K562 (cell line): ENCODE results near the gene MAST3. TPM values are rescaled to one million over a fixed set of nuclear protein-coding genes. Genes with fewer than 3 reads are reported as not detected.

Experiments
- ATAC-seq: fragments of 200-7000 bp; cut with Tn5 transposase; 3 replicates; pipeline ENCODE4 v1.9.1; 2020; ENCODE audit warnings: moderate library complexity
- BruUV-seq: library from RNA; stranded (reverse); fragments of 400-500 nt; replicated peaks from 2 replicates; lab custom pipeline; 2021; lab: Mats Ljungman, UMichigan
- CTCF ChIA-PET: fragments of 300-600 bp; formaldehyde crosslinking; extraction: SDS; loops from one replicate; lab custom pipeline; 2021; ENCODE audit warnings: low intra/inter-chr PET ratio; lab: Yijun Ruan, JAX
- POLR2A ChIA-PET: fragments of 300-600, 350-650 bp; sonication (Branson Sonifier 250); formaldehyde crosslinking; extraction: SDS; loops from one replicate; lab custom pipeline; 2021; ENCODE audit warnings: antibody characterized with exemption, inconsistent platforms; lab: Yijun Ruan, JAX
- DNase-seq, 4 experiments: peaks; one replicate each; pipeline versions ENCODE4 v3.0.0 to v3.0.0-alpha.2; 2011 to 2018; ENCODE audit warnings: low spot score in 3 of 4, mixed read lengths in 3 of 4; ENCODE audit errors: extremely low read depth in 1 of 4
- FAIRE-seq: peaks from 2 replicates; lab custom pipeline; 2011; peaks lifted over from hg19 to GRCh38; lab: Jason Lieb, UNC
- H2AFZ ChIP-seq: 2 replicates; pipeline ENCODE4 v1.6.0; 2011; ENCODE audit warnings: low read depth, low read length, control low read depth, inconsistent platforms
- H3K27ac ChIP-seq: fragments of 200-600 bp; 3 replicates; pipeline ENCODE4 v1.8.0; 2011; ENCODE audit warnings: low read depth, mild to moderate bottlenecking, control low read depth, inconsistent platforms, low read length, moderate library complexity, mixed read lengths; ENCODE audit errors: extremely low read depth
- H3K27me3 ChIP-seq, 2 experiments: fragments of 300-600 bp in 1 of 2; 2 replicates in 1 of 2; 3 replicates in 1 of 2; pipeline versions ENCODE4 v1.6.0 to v1.8.0; 2011; ENCODE audit warnings: inconsistent platforms in 2 of 2, low read length in 2 of 2, mild to moderate bottlenecking in 1 of 2, mixed read lengths in 1 of 2, moderate library complexity in 1 of 2; ENCODE audit not compliant: control insufficient read depth in 2 of 2, insufficient read depth in 2 of 2
- H3K36me3 ChIP-seq: fragments of 300-600 bp; 3 replicates; pipeline ENCODE4 v1.8.0; 2011; ENCODE audit warnings: mild to moderate bottlenecking, low read length, inconsistent platforms; ENCODE audit not compliant: control insufficient read depth, insufficient read depth
- H3K4me1 ChIP-seq, 2 experiments: fragments of 200-600 bp in 1 of 2; replicated peaks in 1 of 2; 2 replicates in 1 of 2; 3 replicates in 1 of 2; pipeline versions ENCODE4 v1.5.1 to v1.8.0; 2011; ENCODE audit warnings: inconsistent platforms in 2 of 2, low read length in 2 of 2, mild to moderate bottlenecking in 1 of 2, mixed read lengths in 1 of 2, moderate library complexity in 1 of 2; ENCODE audit not compliant: control insufficient read depth in 2 of 2, insufficient read depth in 2 of 2
- H3K4me2 ChIP-seq: 2 replicates; pipeline ENCODE4 v1.6.1; 2011; ENCODE audit warnings: low read length, control low read depth, inconsistent platforms, mixed read lengths; ENCODE audit not compliant: insufficient read depth
- H3K4me3 ChIP-seq: fragments of 200-600 bp; sonication (generic), shearing (Covaris generic); 2 replicates; pipeline ENCODE4 v1.5.1; 2016; ENCODE audit warnings: control low read depth, inconsistent platforms
- H3K79me2 ChIP-seq: fragments of 200-600 bp; 3 replicates; pipeline ENCODE4 v1.8.0; 2011; ENCODE audit warnings: low read length, inconsistent platforms; ENCODE audit not compliant: control insufficient read depth, insufficient read depth
- H3K9ac ChIP-seq, 2 experiments: 2 replicates each; pipeline versions ENCODE4 v1.6.0 to v1.6.1; 2011; ENCODE audit warnings: low read depth in 2 of 2, low read length in 2 of 2, control low read depth in 1 of 2, inconsistent platforms in 1 of 2, mild to moderate bottlenecking in 1 of 2, mixed read lengths in 1 of 2; ENCODE audit not compliant: insufficient read depth in 1 of 2
- H3K9me1 ChIP-seq: one replicate; pipeline ENCODE4 v1.6.0; 2011; ENCODE audit warnings: inconsistent platforms, mild to moderate bottlenecking, low read length, moderate library complexity; ENCODE audit not compliant: control insufficient read depth, insufficient read depth
- H3K9me3 ChIP-seq: replicated peaks from 2 replicates; pipeline ENCODE4 v1.5.1; 2011; ENCODE audit warnings: low read depth, low read length, inconsistent platforms; ENCODE audit not compliant: control insufficient read depth, insufficient read depth
- H4K20me1 ChIP-seq: replicated peaks from 2 replicates; pipeline ENCODE4 v1.6.1; 2011; ENCODE audit warnings: low read length, inconsistent platforms, mixed read lengths; ENCODE audit not compliant: control insufficient read depth, insufficient read depth
- BCLAF1 ChIP-seq, 2 experiments: fragments of 450-650 bp in 1 of 2; IDR thresholded peaks; 2 replicates each; pipeline ENCODE4 v1.6.1; 2011 to 2017; ENCODE audit warnings: low read depth in 2 of 2, antibody characterized with exemption in 1 of 2, borderline replicate concordance in 1 of 2, low read length in 1 of 2, mild to moderate bottlenecking in 1 of 2, mixed read lengths in 1 of 2; ENCODE audit not compliant: control insufficient read depth in 1 of 2
- CBX3 ChIP-seq, 2 experiments: IDR thresholded peaks; 1 replicate in 1 of 2; 2 replicates in 1 of 2; pipeline ENCODE4 v1.6.1; 2012; ENCODE audit warnings: inconsistent platforms in 2 of 2, low read length in 2 of 2, borderline replicate concordance in 1 of 2, control low read depth in 1 of 2
- DPF2 ChIP-seq: fragments of 450-650 bp; IDR thresholded peaks from 2 replicates; pipeline ENCODE4 v1.6.1; 2016
- E4F1 ChIP-seq: fragments of 250-450 bp; sonication (Bioruptor Pico); IDR thresholded peaks from 2 replicates; pipeline ENCODE4 v1.5.0; 2021; ENCODE audit warnings: mild to moderate bottlenecking, borderline replicate concordance
- FOXK2 ChIP-seq, 2 experiments: fragments of 450-650 bp; IDR thresholded peaks in 1 of 2; conservative IDR thresholded peaks in 1 of 2; 2 replicates each; pipeline ENCODE4 v1.6.1; 2016; ENCODE audit warnings: low read depth in 2 of 2, mild to moderate bottlenecking in 1 of 2
- HMGN3 ChIP-seq: IDR thresholded peaks from 2 replicates; pipeline ENCODE4 v1.6.1; 2011; ENCODE audit warnings: borderline replicate concordance, low read depth, mild to moderate bottlenecking, mixed read lengths, low read length; ENCODE audit not compliant: insufficient read length; ENCODE audit errors: extremely low read depth
- RBM25 ChIP-seq: fragments of 200-400 bp; formaldehyde crosslinking; IDR thresholded peaks from 2 replicates; pipeline ENCODE4 v1.6.1; 2018; ENCODE audit warnings: low read length, low read depth, moderate library complexity; ENCODE audit not compliant: severe bottlenecking
- SNRNP70 ChIP-seq: fragments of 200-400 bp; formaldehyde crosslinking; optimal IDR thresholded peaks from 2 replicates; pipeline ENCODE3; 2017; ENCODE audit warnings: low read depth, low read length
- SUPT5H ChIP-seq: fragments of 450-650 bp; IDR thresholded peaks from 2 replicates; pipeline ENCODE4 v1.6.1; 2016
- TCF7 ChIP-seq: sonication (generic); IDR thresholded peaks from 2 replicates; pipeline ENCODE4 v1.6.1; 2016; ENCODE audit warnings: antibody characterized with exemption, borderline replicate concordance
- ZNF143 ChIP-seq: sonication (generic); formaldehyde crosslinking; IDR thresholded peaks from 2 replicates; pipeline ENCODE4 v1.9.0; 2022; ENCODE audit warnings: mild to moderate bottlenecking, missing genetic modification reagents
- ZNF197 ChIP-seq: fragments of 200-800 bp; sonication (Bioruptor generic); IDR thresholded peaks from 2 replicates; pipeline ENCODE4 v1.6.1; 2016; ENCODE audit warnings: low read depth, missing genetic modification characterization, missing compliant biosample characterization
- WGBS: fragments of 100-300 bp; shearing (Covaris generic); methylation state at CpG from one replicate; pipeline ENCODE4 v1.1.6; 2016; ENCODE audit warnings: low coverage, mixed read lengths; ENCODE audit not compliant: insufficient coverage; ENCODE audit errors: missing lambda C conversion rate; 5-methylcytosine and 5-hydroxymethylcytosine counted together
- in situ Hi-C: fragments of 300-500 bp; cut with MboI; formaldehyde crosslinking; loops from 4 replicates; pipeline ENCODE4 v1.15.0; 2018; ENCODE audit warnings: inconsistent platforms, mixed read lengths
- intact Hi-C: fragments of 100-400 bp; cut with micrococcal nuclease; formaldehyde crosslinking; loops from 2 replicates; pipeline ENCODE4 v1.14.2; 2022
- polyA plus RNA-seq, 8 experiments: library from polyadenylated mRNA; depleted of rRNA in 4 of 8; stranded (reverse) in 5 of 8; unstranded in 3 of 8; fragments of >200 nt; fragmentation: Nextera tagmentation in 2 of 8; fragmentation: Illumina TruSeq in 1 of 8; extraction: Ambion mirVana in 2 of 8; extraction: Trizol in 1 of 8; gene quantifications; 2 replicates each; pipeline versions ENCODE4 v1.2.1 to v1.2.3, GENCODE V29; 2011 to 2014; ENCODE audit warnings: inconsistent platforms in 1 of 8, missing spikeins in 1 of 8
- total RNA-seq, 7 experiments: library from RNA; depleted of rRNA in 6 of 7; stranded (reverse); fragments of >200 nt in 6 of 7; fragmentation: Illumina TruSeq in 2 of 7; extraction: Trizol in 2 of 7; gene quantifications; 2 replicates each; pipeline versions ENCODE4 v1.2.1 to v1.2.3, GENCODE V29; 2011 to 2021; ENCODE audit warnings: low replicate concordance in 1 of 7
- TF ChIP-seq, protein P1 (sequence below): fragments of 450-650 bp; IDR thresholded peaks from one replicate; pipeline ENCODE4 v1.6.1; 2018; ENCODE audit warnings: mild to moderate bottlenecking, moderate library complexity; ENCODE audit not compliant: partially characterized antibody

The MAST3 gene
- total and polyA plus RNA-seq, 9 of the 15 experiments (the other 6 are each of a cell fraction or from before 2014, with no cell fraction given): 0.94 to 9.9 (median 2.4) TPM

DNA sequence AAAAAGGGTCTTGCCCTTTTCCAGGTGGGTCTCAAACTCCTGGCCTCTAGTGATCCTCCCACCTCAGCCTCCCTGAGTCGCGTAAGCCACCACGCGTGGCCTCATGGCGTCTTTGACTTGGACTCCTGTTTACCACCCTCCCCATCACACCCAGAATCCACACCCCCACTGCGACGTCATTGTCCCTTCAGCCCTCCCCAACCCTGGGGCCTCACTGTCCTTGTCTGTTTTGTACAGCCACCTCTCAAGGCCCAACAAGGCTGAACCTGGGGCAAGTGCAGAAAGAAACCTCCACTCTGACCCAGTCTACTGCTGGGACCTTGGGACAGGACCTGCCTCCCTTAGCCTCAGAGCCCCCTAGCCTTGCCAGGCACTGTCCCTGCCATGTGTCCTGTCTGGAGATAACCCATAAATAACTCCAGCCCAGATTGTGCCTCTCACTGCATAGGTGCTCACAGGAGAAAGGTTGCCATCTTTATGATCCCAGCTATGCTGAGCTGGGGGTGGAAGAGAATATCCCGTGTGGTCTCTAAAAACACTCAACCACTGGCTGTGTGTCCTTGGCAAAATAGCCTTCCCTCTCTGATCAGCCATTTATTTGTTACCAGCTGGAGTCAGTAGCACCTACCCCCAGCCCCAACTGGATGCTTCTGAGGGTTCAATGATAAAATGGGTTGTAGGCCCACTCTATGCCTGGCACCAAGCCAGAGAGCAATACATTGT is 74.2 kb downstream of the MAST3 start:
- DNase-seq: peak in 3 of 4 experiments; percentile 42 to 67 (median 66)
- Histone ChIP-seq H3K27ac (peak overlapping the region; percentile 37; the same call in 1 of the 3 replicates), H3K9me1 (no peaks in the 10 kb centered on the region), H3K79me2 (peaks cover 15% of the 10 kb centered on the region), H3K9me3 (no peaks in the 10 kb centered on the region), H3K27me3 (no peaks in the 10 kb centered on the region), H2AFZ (no peak overlapping the region), H3K36me3 (peaks cover 51% of the 10 kb centered on the region; the same call in 2 of the 3 replicates), H3K4me1 (peaks cover 14 to 35% of the 10 kb centered on the region in 2 experiments), H3K9ac (no peak overlapping the region), H3K4me3 (no peak overlapping the region), H3K4me2 (no peak overlapping the region), H4K20me1 (0 out of 2 replicates have a peak, but pooled peaks cover 4% of the 10 kb centered on the region)
- peak; percentile 23 for ATAC-seq
- CTCF ChIA-PET: no interaction called here
- no TSS peak for BruUV-seq
- intact Hi-C loops: no loop called here
- in situ Hi-C loops: no loop called here
- POLR2A ChIA-PET: interaction anchor here (0.6 to 1.0 kb wide), 3 partner anchors 16 to 172 kb away, joined by 3 read pairs; no protein-coding TSS in a partner anchor
- no peak for FAIRE-seq
- WGBS: 48% methylated on average over 8 of the region's 8 CpGs
- TF ChIP-seq DPF2 (no peak), ZNF143 (CRISPR knock-in tag) (no peak), CBX3 (IDR thresholded peaks at IDR 0.05; ENCODE audit: borderline replicate concordance in 1 of 2, low read length in 2 of 2) (0 out of 3 replicates have a peak, but pooled peaks of 1 of the 2 experiments have one; percentile 4), E4F1 (CRISPR knock-in tag) (no peak), SNRNP70 (no peak), SUPT5H (peak; percentile 43; the same call in 1 of the 2 replicates), BCLAF1 (IDR thresholded peaks at IDR 0.05; ENCODE audit: borderline replicate concordance in 1 of 2, control insufficient read depth in 1 of 2, low read depth in 2 of 2, low read length in 1 of 2) (no peak), HMGN3 (no peak), FOXK2 (conservative IDR thresholded peaks at IDR 0.05 in 1 of 2, IDR thresholded peaks at IDR 0.05 in 1 of 2; ENCODE audit: low read depth in 2 of 2) (peak; percentile 21 to 54; a peak in 2 of 4 replicates), ZNF197 (no peak), RBM25 (peak; percentile 93), TCF7 (no peak)
- TF ChIP-seq, protein P1, sequence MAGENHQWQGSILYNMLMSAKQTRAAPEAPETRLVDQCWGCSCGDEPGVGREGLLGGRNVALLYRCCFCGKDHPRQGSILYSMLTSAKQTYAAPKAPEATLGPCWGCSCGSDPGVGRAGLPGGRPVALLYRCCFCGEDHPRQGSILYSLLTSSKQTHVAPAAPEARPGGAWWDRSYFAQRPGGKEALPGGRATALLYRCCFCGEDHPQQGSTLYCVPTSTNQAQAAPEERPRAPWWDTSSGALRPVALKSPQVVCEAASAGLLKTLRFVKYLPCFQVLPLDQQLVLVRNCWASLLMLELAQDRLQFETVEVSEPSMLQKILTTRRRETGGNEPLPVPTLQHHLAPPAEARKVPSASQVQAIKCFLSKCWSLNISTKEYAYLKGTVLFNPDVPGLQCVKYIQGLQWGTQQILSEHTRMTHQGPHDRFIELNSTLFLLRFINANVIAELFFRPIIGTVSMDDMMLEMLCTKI: no peak
